GM18519 (cell line): ENCODE results near the gene MAMLD1.

Experiments
- ATAC-seq: cut with Tn5 transposase; IDR thresholded peaks from one replicate; pipeline ENCODE4 v1.9.1; 2021; ENCODE audit warnings: mild to moderate bottlenecking, moderate library complexity; ENCODE audit not compliant: unreplicated experiment, low FRiP score

The MAMLD1 gene

GRCh38 chrX:150377005-150377404 lies 13.9 kb downstream of the MAMLD1 start:
- no peak for ATAC-seq

- ATAC-seq, result no peak
Measured at GRCh38 chrX:150405006-150405405, 41.9 kb downstream of the MAMLD1 start.

- no peak for ATAC-seq
Measured at GRCh38 chrX:150405576-150405975, 42.5 kb downstream of the MAMLD1 start.

GRCh38 chrX:150406596-150406995 lies 43.5 kb downstream of the MAMLD1 start:
- no peak for ATAC-seq

GRCh38 chrX:150408007-150408406 lies 44.9 kb downstream of the MAMLD1 start:
- no peak for ATAC-seq

GRCh38 chrX:150408561-150408960 lies 45.4 kb downstream of the MAMLD1 start:
- no peak for ATAC-seq

- ATAC-seq, result no peak
Measured at GRCh38 chrX:150409486-150409885, 46.4 kb downstream of the MAMLD1 start.

- no peak for ATAC-seq
Measured at GRCh38 chrX:150409964-150410363, 46.8 kb downstream of the MAMLD1 start.

- ATAC-seq, result no peak
Measured at GRCh38 chrX:150410513-150410912, 47.4 kb downstream of the MAMLD1 start.

- ATAC-seq, result no peak
Measured at GRCh38 chrX:150411656-150412055, 48.5 kb downstream of the MAMLD1 start.

- no peak for ATAC-seq
Measured at GRCh38 chrX:150414228-150414627, 51.1 kb downstream of the MAMLD1 start.

GRCh38 chrX:150416469-150416868 lies 53.4 kb downstream of the MAMLD1 start:
- ATAC-seq, result no peak

GRCh38 chrX:150421816-150422215 lies 58.7 kb downstream of the MAMLD1 start:
- ATAC-seq, result no peak

GRCh38 chrX:150429594-150429993 lies 66.5 kb downstream of the MAMLD1 start:
- ATAC-seq, result no peak

GRCh38 chrX:150436195-150436594 lies 73.1 kb downstream of the MAMLD1 start:
- ATAC-seq, result no peak

- no peak for ATAC-seq
Measured at GRCh38 chrX:150438165-150438564, 75.0 kb downstream of the MAMLD1 start.

- ATAC-seq, result no peak
Measured at GRCh38 chrX:150446151-150446550, 83.0 kb downstream of the MAMLD1 start.

GRCh38 chrX:150446995-150447394 lies 83.9 kb downstream of the MAMLD1 start:
- ATAC-seq, result no peak

- no peak for ATAC-seq
Measured at GRCh38 chrX:150449313-150449712, 86.2 kb downstream of the MAMLD1 start.

GRCh38 chrX:150450519-150451177 lies 87.5 kb downstream of the MAMLD1 start:
- ATAC-seq, result no peak

GRCh38 chrX:150451953-150452352 lies 88.8 kb downstream of the MAMLD1 start:
- no peak for ATAC-seq

GRCh38 chrX:150454083-150454482 lies 91.0 kb downstream of the MAMLD1 start:
- ATAC-seq, result no peak
